ENCODE data around the gene DIS3L2.

Gene DIS3L2

GRCh38 chr2:231961349-231962166 is at the start of gene DIS3L2:
DIS3L2 (plus strand) TSS chr2:231961713; CDS start chr2:232014928, 53,215 bp downstream.
- peak; percentile 95 for DNase-seq

- DNase-seq = no peak
These were observed 47.3 kb upstream of the DIS3L2 start for GRCh38 chr2:231914077-231914690.

GRCh38 chr2:231917280-231918066 is 44.0 kb upstream of the DIS3L2 start:
- DNase-seq = no peak

- DNase-seq = no peak
These were observed 42.8 kb upstream of the DIS3L2 start for GRCh38 chr2:231918501-231919330.

- DNase-seq = no peak
These were observed 42.0 kb upstream of the DIS3L2 start for GRCh38 chr2:231919341-231920035.

- no peak for DNase-seq
These were observed 41.1 kb upstream of the DIS3L2 start for GRCh38 chr2:231920366-231920765.

- DNase-seq = peak; percentile 40
These were observed 40.7 kb upstream of the DIS3L2 start for GRCh38 chr2:231920795-231921194.

GRCh38 chr2:231922311-231923009 is 39.1 kb upstream of the DIS3L2 start:
- no peak for DNase-seq

GRCh38 chr2:231923010-231923344 is 38.5 kb upstream of the DIS3L2 start:
- peak; percentile 41 for DNase-seq

GRCh38 chr2:231923951-231924888 is 37.3 kb upstream of the DIS3L2 start:
- no peak for DNase-seq

- no peak for DNase-seq
These were observed 36.6 kb upstream of the DIS3L2 start for GRCh38 chr2:231924889-231925275.

GRCh38 chr2:231925303-231926179 is 36.0 kb upstream of the DIS3L2 start:
- DNase-seq = peak; percentile 91

GRCh38 chr2:231926180-231926741 is 35.3 kb upstream of the DIS3L2 start, which contains the start of gene NPPC:
NPPC (minus strand) TSS chr2:231926396; CDS start chr2:231926249, 147 bp downstream.
- DNase-seq = peak; percentile 94

- peak; percentile 81 for DNase-seq
These were observed 34.5 kb upstream of the DIS3L2 start for GRCh38 chr2:231926761-231927565.

- no peak for DNase-seq
These were observed 34.0 kb upstream of the DIS3L2 start for GRCh38 chr2:231927566-231927890.

- no peak for DNase-seq
These were observed 33.0 kb upstream of the DIS3L2 start for GRCh38 chr2:231928481-231928880.

- DNase-seq = no peak
These were observed 32.4 kb upstream of the DIS3L2 start for GRCh38 chr2:231928901-231929725.
